ENCODE data around the gene MRPL49. TPM values are rescaled to one million over a fixed set of nuclear protein-coding genes. Genes with fewer than 3 reads are reported as not detected.

Gene MRPL49
- total and polyA plus RNA-seq, 2 of the 13 experiments (the other 11 are each of a cell fraction or from before 2014, with no cell fraction given) = 39.2 to 53.3 TPM

DNA sequence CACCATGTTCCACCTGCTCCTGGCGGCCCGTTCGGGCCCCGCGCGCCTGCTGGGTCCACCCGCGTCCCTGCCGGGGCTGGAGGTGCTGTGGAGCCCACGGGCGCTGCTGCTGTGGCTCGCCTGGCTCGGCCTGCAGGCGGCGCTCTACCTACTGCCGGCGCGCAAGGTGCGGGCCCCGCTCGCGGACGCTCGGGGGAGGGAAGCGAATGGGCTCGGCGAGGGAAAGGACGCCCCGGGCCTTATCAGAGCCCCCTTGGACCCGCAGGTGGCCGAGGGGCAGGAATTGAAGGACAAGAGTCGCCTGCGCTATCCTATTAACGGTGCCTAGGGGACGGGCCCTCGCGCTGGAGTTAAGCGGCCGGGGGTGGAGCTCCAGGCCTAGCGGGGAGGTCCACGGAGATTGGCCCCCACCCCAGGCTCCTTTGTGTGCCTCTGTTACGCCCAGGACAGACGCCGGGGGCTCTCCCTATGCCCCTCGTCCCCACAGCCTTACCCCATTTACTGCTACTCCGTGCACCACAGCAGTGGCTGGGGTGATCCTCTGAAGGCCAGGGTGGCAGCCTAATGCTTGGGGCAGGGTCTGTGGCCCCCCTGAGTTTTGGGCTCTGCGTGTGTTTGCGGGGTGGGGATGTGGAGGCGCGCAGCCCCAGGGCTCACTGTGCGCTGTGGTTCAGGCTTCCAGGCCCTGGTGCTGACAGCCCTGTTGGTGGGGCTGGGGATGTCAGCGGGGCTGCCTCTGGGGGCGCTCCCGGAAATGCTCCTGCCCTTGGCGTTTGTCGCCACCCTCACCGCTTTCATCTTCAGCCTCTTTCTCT, 9.4 kb upstream of the MRPL49 start (continued):
- peak; percentile 26; the same call in 1 of the 2 replicates for TF ChIP-seq TCF7 (IDR thresholded peaks at IDR 0.05; ENCODE audit: low read depth)
- TF ChIP-seq ZNF740 (CRISPR knock-in tag; IDR thresholded peaks at IDR 0.05) = peak; percentile 31; the same call in 1 of the 2 replicates
- TF ChIP-seq SETDB1 (CRISPR knock-in tag; IDR thresholded peaks at IDR 0.05; ENCODE audit: borderline replicate concordance) = no peak
- TF ChIP-seq, protein P1, sequence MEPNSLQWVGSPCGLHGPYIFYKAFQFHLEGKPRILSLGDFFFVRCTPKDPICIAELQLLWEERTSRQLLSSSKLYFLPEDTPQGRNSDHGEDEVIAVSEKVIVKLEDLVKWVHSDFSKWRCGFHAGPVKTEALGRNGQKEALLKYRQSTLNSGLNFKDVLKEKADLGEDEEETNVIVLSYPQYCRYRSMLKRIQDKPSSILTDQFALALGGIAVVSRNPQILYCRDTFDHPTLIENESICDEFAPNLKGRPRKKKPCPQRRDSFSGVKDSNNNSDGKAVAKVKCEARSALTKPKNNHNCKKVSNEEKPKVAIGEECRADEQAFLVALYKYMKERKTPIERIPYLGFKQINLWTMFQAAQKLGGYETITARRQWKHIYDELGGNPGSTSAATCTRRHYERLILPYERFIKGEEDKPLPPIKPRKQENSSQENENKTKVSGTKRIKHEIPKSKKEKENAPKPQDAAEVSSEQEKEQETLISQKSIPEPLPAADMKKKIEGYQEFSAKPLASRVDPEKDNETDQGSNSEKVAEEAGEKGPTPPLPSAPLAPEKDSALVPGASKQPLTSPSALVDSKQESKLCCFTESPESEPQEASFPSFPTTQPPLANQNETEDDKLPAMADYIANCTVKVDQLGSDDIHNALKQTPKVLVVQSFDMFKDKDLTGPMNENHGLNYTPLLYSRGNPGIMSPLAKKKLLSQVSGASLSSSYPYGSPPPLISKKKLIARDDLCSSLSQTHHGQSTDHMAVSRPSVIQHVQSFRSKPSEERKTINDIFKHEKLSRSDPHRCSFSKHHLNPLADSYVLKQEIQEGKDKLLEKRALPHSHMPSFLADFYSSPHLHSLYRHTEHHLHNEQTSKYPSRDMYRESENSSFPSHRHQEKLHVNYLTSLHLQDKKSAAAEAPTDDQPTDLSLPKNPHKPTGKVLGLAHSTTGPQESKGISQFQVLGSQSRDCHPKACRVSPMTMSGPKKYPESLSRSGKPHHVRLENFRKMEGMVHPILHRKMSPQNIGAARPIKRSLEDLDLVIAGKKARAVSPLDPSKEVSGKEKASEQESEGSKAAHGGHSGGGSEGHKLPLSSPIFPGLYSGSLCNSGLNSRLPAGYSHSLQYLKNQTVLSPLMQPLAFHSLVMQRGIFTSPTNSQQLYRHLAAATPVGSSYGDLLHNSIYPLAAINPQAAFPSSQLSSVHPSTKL (CRISPR knock-in tag; IDR thresholded peaks at IDR 0.05) = peak; percentile 56
- TF ChIP-seq, protein P2, sequence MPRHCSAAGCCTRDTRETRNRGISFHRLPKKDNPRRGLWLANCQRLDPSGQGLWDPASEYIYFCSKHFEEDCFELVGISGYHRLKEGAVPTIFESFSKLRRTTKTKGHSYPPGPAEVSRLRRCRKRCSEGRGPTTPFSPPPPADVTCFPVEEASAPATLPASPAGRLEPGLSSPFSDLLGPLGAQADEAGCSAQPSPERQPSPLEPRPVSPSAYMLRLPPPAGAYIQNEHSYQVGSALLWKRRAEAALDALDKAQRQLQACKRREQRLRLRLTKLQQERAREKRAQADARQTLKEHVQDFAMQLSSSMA (CRISPR knock-in tag; IDR thresholded peaks at IDR 0.05) = no peak
- TF ChIP-seq THAP11 (CRISPR knock-in tag; IDR thresholded peaks at IDR 0.05) = peak; percentile 27; the same call in 1 of the 2 replicates
- TF ChIP-seq ZNF468 (CRISPR knock-in tag; IDR thresholded peaks at IDR 0.05) = 0 out of 2 replicates have a peak, but pooled peaks have one; percentile 32
- TF ChIP-seq, protein P3, sequence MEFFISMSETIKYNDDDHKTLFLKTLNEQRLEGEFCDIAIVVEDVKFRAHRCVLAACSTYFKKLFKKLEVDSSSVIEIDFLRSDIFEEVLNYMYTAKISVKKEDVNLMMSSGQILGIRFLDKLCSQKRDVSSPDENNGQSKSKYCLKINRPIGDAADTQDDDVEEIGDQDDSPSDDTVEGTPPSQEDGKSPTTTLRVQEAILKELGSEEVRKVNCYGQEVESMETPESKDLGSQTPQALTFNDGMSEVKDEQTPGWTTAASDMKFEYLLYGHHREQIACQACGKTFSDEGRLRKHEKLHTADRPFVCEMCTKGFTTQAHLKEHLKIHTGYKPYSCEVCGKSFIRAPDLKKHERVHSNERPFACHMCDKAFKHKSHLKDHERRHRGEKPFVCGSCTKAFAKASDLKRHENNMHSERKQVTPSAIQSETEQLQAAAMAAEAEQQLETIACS (CRISPR knock-in tag; IDR thresholded peaks at IDR 0.05) = no peak; the same call in 1 of the 2 replicates
- no peak for TF ChIP-seq NFE2L1 (CRISPR knock-in tag; IDR thresholded peaks at IDR 0.05; ENCODE audit: borderline replicate concordance)
- TF ChIP-seq, protein P4, sequence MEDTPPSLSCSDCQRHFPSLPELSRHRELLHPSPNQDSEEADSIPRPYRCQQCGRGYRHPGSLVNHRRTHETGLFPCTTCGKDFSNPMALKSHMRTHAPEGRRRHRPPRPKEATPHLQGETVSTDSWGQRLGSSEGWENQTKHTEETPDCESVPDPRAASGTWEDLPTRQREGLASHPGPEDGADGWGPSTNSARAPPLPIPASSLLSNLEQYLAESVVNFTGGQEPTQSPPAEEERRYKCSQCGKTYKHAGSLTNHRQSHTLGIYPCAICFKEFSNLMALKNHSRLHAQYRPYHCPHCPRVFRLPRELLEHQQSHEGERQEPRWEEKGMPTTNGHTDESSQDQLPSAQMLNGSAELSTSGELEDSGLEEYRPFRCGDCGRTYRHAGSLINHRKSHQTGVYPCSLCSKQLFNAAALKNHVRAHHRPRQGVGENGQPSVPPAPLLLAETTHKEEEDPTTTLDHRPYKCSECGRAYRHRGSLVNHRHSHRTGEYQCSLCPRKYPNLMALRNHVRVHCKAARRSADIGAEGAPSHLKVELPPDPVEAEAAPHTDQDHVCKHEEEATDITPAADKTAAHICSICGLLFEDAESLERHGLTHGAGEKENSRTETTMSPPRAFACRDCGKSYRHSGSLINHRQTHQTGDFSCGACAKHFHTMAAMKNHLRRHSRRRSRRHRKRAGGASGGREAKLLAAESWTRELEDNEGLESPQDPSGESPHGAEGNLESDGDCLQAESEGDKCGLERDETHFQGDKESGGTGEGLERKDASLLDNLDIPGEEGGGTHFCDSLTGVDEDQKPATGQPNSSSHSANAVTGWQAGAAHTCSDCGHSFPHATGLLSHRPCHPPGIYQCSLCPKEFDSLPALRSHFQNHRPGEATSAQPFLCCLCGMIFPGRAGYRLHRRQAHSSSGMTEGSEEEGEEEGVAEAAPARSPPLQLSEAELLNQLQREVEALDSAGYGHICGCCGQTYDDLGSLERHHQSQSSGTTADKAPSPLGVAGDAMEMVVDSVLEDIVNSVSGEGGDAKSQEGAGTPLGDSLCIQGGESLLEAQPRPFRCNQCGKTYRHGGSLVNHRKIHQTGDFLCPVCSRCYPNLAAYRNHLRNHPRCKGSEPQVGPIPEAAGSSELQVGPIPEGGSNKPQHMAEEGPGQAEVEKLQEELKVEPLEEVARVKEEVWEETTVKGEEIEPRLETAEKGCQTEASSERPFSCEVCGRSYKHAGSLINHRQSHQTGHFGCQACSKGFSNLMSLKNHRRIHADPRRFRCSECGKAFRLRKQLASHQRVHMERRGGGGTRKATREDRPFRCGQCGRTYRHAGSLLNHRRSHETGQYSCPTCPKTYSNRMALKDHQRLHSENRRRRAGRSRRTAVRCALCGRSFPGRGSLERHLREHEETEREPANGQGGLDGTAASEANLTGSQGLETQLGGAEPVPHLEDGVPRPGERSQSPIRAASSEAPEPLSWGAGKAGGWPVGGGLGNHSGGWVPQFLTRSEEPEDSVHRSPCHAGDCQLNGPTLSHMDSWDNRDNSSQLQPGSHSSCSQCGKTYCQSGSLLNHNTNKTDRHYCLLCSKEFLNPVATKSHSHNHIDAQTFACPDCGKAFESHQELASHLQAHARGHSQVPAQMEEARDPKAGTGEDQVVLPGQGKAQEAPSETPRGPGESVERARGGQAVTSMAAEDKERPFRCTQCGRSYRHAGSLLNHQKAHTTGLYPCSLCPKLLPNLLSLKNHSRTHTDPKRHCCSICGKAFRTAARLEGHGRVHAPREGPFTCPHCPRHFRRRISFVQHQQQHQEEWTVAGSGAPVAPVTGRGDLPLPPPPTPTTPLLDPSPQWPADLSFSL (CRISPR knock-in tag; IDR thresholded peaks at IDR 0.05) = no peak
- TF ChIP-seq ZNF383 (CRISPR knock-in tag; IDR thresholded peaks at IDR 0.05; ENCODE audit: borderline replicate concordance) = no peak
- no peak for TF ChIP-seq ZC3H4 (CRISPR knock-in tag; IDR thresholded peaks at IDR 0.05; ENCODE audit: borderline replicate concordance)
- peak; percentile 56 for TF ChIP-seq HNRNPLL (IDR thresholded peaks at IDR 0.05; ENCODE audit: low read depth, low read length, poor library complexity, severe bottlenecking)
- no peak for TF ChIP-seq GTF2F1 (IDR thresholded peaks at IDR 0.05; ENCODE audit: low read length)

Data from HepG2 (cell line).